ENCODE results near the gene STXBP5L.
A peak's percentile ranks its signal among the peaks of the same experiment; 100 is the strongest.

The STXBP5L gene

DNA sequence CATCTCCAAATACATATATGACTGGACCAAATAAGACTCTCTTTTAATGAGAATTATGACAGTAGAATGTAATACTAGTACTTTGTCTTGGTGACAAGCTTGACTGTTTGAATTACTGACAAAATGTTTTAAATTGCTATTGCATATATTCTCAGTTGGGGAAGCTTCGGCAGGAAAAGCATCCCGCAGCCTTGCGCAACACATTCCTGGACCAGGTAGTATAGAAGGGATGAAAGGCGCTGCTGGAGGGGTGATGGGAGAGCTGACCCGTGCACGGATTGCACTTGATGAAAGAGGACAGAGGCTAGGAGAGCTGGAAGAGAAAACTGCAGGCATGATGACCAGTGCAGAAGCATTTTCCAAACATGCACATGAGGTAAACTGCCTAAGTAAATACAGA lies 510.2 kb downstream of the STXBP5L start:
- no peak overlapping the region for H3K4me3 ChIP-seq (ENCODE audit: low read length)
- no peak for DNase-seq (ENCODE audit: low read depth)

DNA sequence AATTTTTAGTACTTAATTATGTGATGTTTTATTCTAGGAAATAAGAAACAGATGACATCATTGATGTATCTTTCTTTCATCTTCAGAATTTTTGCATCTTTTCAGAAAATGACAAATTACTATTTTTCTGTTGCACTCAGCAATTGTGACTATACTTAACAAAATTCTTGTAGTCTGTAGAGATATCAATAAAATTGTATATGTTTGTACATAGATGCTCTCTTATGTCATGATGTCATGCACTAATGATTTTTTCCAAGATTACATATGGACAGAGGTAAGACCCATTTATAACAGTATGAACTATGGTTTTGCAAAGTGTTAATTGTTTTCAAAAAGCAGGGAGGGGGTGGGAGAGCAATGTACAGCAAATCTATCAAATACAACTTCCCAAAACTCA lies 516.5 kb downstream of the STXBP5L start:
- TF ChIP-seq CTCF (IDR thresholded peaks at IDR 0.05; ENCODE audit: insufficient read depth, low read depth, low read length, missing control alignments), result no peak
- DNase-seq (ENCODE audit: low read depth), result no peak
- H3K4me3 ChIP-seq (ENCODE audit: low read length), result no peak overlapping the region

More for the DNA sequence above, 510.2 kb downstream of the STXBP5L start:
- TF ChIP-seq CTCF (IDR thresholded peaks at IDR 0.05; ENCODE audit: insufficient read depth, low read depth, low read length, missing control alignments), result no peak

- no peak for DNase-seq (ENCODE audit: low read depth)
These were observed 522.7 kb downstream of the STXBP5L start for GRCh38 chr3:121430664-121431215.

GRCh38 chr3:121431726-121432517 lies 523.9 kb downstream of the STXBP5L start:
- TF ChIP-seq CTCF (IDR thresholded peaks at IDR 0.05; ENCODE audit: insufficient read depth, low read depth, low read length, missing control alignments), result no peak
- H3K4me3 ChIP-seq (ENCODE audit: low read length), result no peak overlapping the region
- peak; percentile 13 for DNase-seq (ENCODE audit: low read depth)

More at GRCh38 chr3:121430664-121431215, 522.7 kb downstream of the STXBP5L start:
- TF ChIP-seq CTCF (IDR thresholded peaks at IDR 0.05; ENCODE audit: insufficient read depth, low read depth, low read length, missing control alignments), result no peak
- no peak overlapping the region for H3K4me3 ChIP-seq (ENCODE audit: low read length)

DNA sequence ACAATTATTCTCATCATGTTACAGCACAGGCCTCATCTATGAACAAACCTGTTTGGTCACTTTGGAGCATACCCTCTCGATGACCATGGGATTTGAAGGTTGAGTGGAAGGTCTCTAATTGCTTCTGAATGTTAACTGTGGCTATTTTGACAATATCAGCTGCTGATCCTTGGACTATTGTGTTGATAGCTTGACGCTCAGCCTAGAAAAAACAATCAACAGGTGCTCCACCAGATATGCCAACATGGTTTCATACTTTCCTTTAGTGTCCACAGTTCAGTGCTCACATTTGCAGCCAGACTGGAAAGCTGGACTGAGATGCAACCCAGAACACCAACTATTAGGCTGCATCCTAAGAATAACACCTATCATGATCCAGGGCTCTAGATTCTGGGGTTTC lies 528.1 kb downstream of the STXBP5L start:
- no peak for TF ChIP-seq CTCF (IDR thresholded peaks at IDR 0.05; ENCODE audit: insufficient read depth, low read depth, low read length, missing control alignments)
- no peak for DNase-seq (ENCODE audit: low read depth)
- H3K4me3 ChIP-seq (ENCODE audit: low read length), result no peak overlapping the region

- no peak for TF ChIP-seq CTCF (IDR thresholded peaks at IDR 0.05; ENCODE audit: insufficient read depth, low read depth, low read length, missing control alignments)
- peak; percentile 47 for DNase-seq (ENCODE audit: low read depth)
- no peak overlapping the region for H3K4me3 ChIP-seq (ENCODE audit: low read length)
These were observed 528.6 kb downstream of the STXBP5L start for GRCh38 chr3:121436641-121437040.

Measured in epithelial cell of esophagus (primary cell).